Smooth muscle cell (in vitro differentiated cells): ENCODE measurements around the gene NPLOC4. TPM values are rescaled to one million over a fixed set of nuclear protein-coding genes. Genes with fewer than 3 reads are reported as not detected.
A peak's percentile ranks its signal among the peaks of the same experiment; 100 is the strongest.
"Not testable (repeated sequence)": the region's sequence is repeated elsewhere in the genome, so short reads cannot be mapped to it uniquely, and the experiment has no call there.

ENCODE experiments used
- DNase-seq: peaks from one replicate; lab custom pipeline; 2025; ENCODE audit not compliant: unreplicated experiment; lab: John Stamatoyannopoulos, UW
- H2AFZ ChIP-seq: fragments of 200-600 bp; sonication (generic); 2 replicates; pipeline ENCODE4 v1.6.0; 2016; ENCODE audit warnings: antibody characterized with exemption, low read depth, mild to moderate bottlenecking
- H3F3A ChIP-seq: fragments of 200-600 bp; sonication (generic); 2 replicates; pipeline ENCODE4 v1.6.0; 2017; ENCODE audit warnings: antibody characterized with exemption, low read depth
- H3K27ac ChIP-seq: fragments of 200-600 bp; sonication (generic); 2 replicates; pipeline ENCODE4 v1.5.1; 2016; ENCODE audit warnings: low read depth, mild to moderate bottlenecking
- H3K27me3 ChIP-seq: fragments of 200-600 bp; sonication (generic); 2 replicates; pipeline ENCODE4 v1.6.1; 2016; ENCODE audit warnings: low read depth, mild to moderate bottlenecking
- H3K36me3 ChIP-seq: fragments of 200-600 bp; sonication (generic); 2 replicates; pipeline ENCODE4 v1.5.1; 2016; ENCODE audit warnings: low read depth
- H3K4me1 ChIP-seq: fragments of 200-600 bp; sonication (generic); 2 replicates; pipeline ENCODE4 v1.5.1; 2016; ENCODE audit warnings: low read depth
- H3K4me2 ChIP-seq: fragments of 200-600 bp; sonication (generic); 2 replicates; pipeline ENCODE4 v1.6.0; 2016; ENCODE audit warnings: mild to moderate bottlenecking
- H3K4me3 ChIP-seq: fragments of 200-600 bp; sonication (generic); 2 replicates; pipeline ENCODE4 v1.5.1; 2016; ENCODE audit warnings: mild to moderate bottlenecking
- H3K79me2 ChIP-seq: fragments of 200-600 bp; sonication (generic); 2 replicates; pipeline ENCODE4 v1.6.0; 2016; ENCODE audit warnings: low read depth, mild to moderate bottlenecking
- H3K9ac ChIP-seq: fragments of 200-600 bp; sonication (generic); 2 replicates; pipeline ENCODE4 v1.6.0; 2016; ENCODE audit warnings: low read depth
- H3K9me3 ChIP-seq: fragments of 200-600 bp; sonication (generic); replicated peaks from 2 replicates; pipeline ENCODE4 v1.5.1; 2016; ENCODE audit warnings: low read depth
- H4K20me1 ChIP-seq: fragments of 200-600 bp; sonication (generic); 2 replicates; pipeline ENCODE4 v1.6.0; 2016; ENCODE audit warnings: low read depth
- CTCF ChIP-seq: fragments of 200-600 bp; sonication (generic); IDR thresholded peaks from 2 replicates; pipeline ENCODE4 v1.5.1; 2017; ENCODE audit warnings: borderline replicate concordance, mild to moderate bottlenecking, antibody characterized with exemption; ENCODE audit not compliant: insufficient read depth, poor library complexity, severe bottlenecking
- WGBS: methylation state at CpG from one replicate; pipeline ENCODE4 v1.1.7; 2016; ENCODE audit warnings: low lambda C conversion rate; 5-methylcytosine and 5-hydroxymethylcytosine counted together
- polyA plus RNA-seq: library from polyadenylated mRNA; unstranded; fragments of >200 nt; fragmentation: Nextera tagmentation; extraction: Ambion mirVana; gene quantifications from 2 replicates; pipeline ENCODE4 v1.2.1, GENCODE V29; 2016
- total RNA-seq: library from RNA; depleted of rRNA; stranded (reverse); fragments of >200 nt; gene quantifications from 2 replicates; pipeline ENCODE4 v1.2.3, GENCODE V29; 2014

Gene NPLOC4
- total and polyA plus RNA-seq, 2 experiments from 2014 or later, result 58.1 to 60.9 TPM

GRCh38 chr17:81635431-81635830 lies 1.5 kb downstream of the NPLOC4 start:
- Histone ChIP-seq H3F3A (peaks cover 4% of the 10 kb centered on the region), H3K9ac (peak overlapping the region; percentile 93), H3K36me3 (no peaks in the 10 kb centered on the region), H3K27ac (peak overlapping the region; percentile 91), H3K4me1 (peaks cover 10% of the 10 kb centered on the region), H3K27me3 (no peaks in the 10 kb centered on the region), H3K4me2 (peak overlapping the region; percentile 89), H4K20me1 (peaks cover 62% of the 10 kb centered on the region), H3K4me3 (peak overlapping the region; percentile 72), H3K9me3 (no peaks in the 10 kb centered on the region), H2AFZ (no peak overlapping the region), H3K79me2 (peaks cover 62% of the 10 kb centered on the region)
- no peak for DNase-seq
- no peak for TF ChIP-seq CTCF
- 76% methylated on average over 5 of the region's 5 CpGs for WGBS

- H3K4me2 ChIP-seq, result no peak overlapping the region
- H3K79me2 ChIP-seq, result peaks cover 82% of the 10 kb centered on the region
Observed at GRCh38 chr17:81631482-81631881, 5.4 kb downstream of the NPLOC4 start.

GRCh38 chr17:81630274-81630673 lies 6.6 kb downstream of the NPLOC4 start:
- Histone ChIP-seq H3K4me3 (no peak overlapping the region), H3K36me3 (peaks cover 3% of the 10 kb centered on the region), H3K27me3 (no peaks in the 10 kb centered on the region), H3K4me1 (peaks cover under 1% of the 10 kb centered on the region), H3K4me2 (no peak overlapping the region), H3K79me2 (peaks cover 80% of the 10 kb centered on the region), H3F3A (no peaks in the 10 kb centered on the region), H4K20me1 (peaks cover 67% of the 10 kb centered on the region), H2AFZ (no peak overlapping the region), H3K9ac (no peak overlapping the region), H3K27ac (no peak overlapping the region), H3K9me3 (no peaks in the 10 kb centered on the region)
- TF ChIP-seq CTCF, result no peak
- no peak for DNase-seq
- 94% methylated on average over 8 of the region's 8 CpGs for WGBS

More at GRCh38 chr17:81631482-81631881, 5.4 kb downstream of the NPLOC4 start:
- Histone ChIP-seq H3F3A (peaks cover 4% of the 10 kb centered on the region), H3K27ac (no peak overlapping the region), H3K27me3 (no peaks in the 10 kb centered on the region), H2AFZ (no peak overlapping the region), H3K4me1 (peaks cover 10% of the 10 kb centered on the region), H3K4me3 (no peak overlapping the region), H3K9ac (no peak overlapping the region), H3K36me3 (peaks cover 3% of the 10 kb centered on the region), H3K9me3 (no peaks in the 10 kb centered on the region), H4K20me1 (peaks cover 73% of the 10 kb centered on the region)
- TF ChIP-seq CTCF, result no peak
- DNase-seq, result no peak
- 95% methylated on average over 7 of the region's 7 CpGs for WGBS

GRCh38 chr17:81621494-81622130 lies 15.3 kb downstream of the NPLOC4 start:
- Histone ChIP-seq H3K27me3 (no peaks in the 10 kb centered on the region), H3K9me3 (no peaks in the 10 kb centered on the region), H3K36me3 (peaks cover 19% of the 10 kb centered on the region), H3K27ac (no peak overlapping the region), H3K4me3 (no peak overlapping the region), H4K20me1 (peaks cover 72% of the 10 kb centered on the region), H3K79me2 (peaks cover 75% of the 10 kb centered on the region), H3K4me1 (no peaks in the 10 kb centered on the region), H3F3A (no peaks in the 10 kb centered on the region), H3K4me2 (no peak overlapping the region), H2AFZ (no peak overlapping the region), H3K9ac (no peak overlapping the region)
- TF ChIP-seq CTCF, result no peak
- no peak for DNase-seq
- 97% methylated on average over 11 of the region's 11 CpGs for WGBS

- no CpG with 5 or more reads among the region's 36 CpGs for WGBS
- H3K4me1 ChIP-seq, H3F3A ChIP-seq, H3K4me3 ChIP-seq, H3K9ac ChIP-seq, DNase-seq, H3K4me2 ChIP-seq, H3K27ac ChIP-seq, H3K9me3 ChIP-seq, H3K27me3 ChIP-seq, H2AFZ ChIP-seq: not testable (repeated sequence)
- Histone ChIP-seq H3K36me3 (peaks cover 14% of the 10 kb centered on the region), H3K79me2 (peaks cover 80% of the 10 kb centered on the region), H4K20me1 (peaks cover 83% of the 10 kb centered on the region)
Observed at GRCh38 chr17:81618307-81618706, 18.6 kb downstream of the NPLOC4 start.
